Tibial nerve (tissue), 4 donors: ENCODE results near the gene PLCG2. TPM values are rescaled to one million over a fixed set of nuclear protein-coding genes. Genes with fewer than 3 reads are reported as not detected.
A peak's percentile ranks its signal among the peaks of the same experiment; 100 is the strongest.

ENCODE experiments used
- DNase-seq, 2 donors: peaks; one replicate each; pipeline ENCODE4 v3.0.0-alpha.2; 2019; ENCODE audit warnings: low spot score in 2 of 2
- H3K27ac ChIP-seq, 4 donors: fragments of 200-600 bp; sonication (generic) in 3 of 4; one replicate each; pipeline ENCODE4 v1.5.1; 2017 to 2019; ENCODE audit warnings: mild to moderate bottlenecking in 1 of 4
- H3K27me3 ChIP-seq, 2 donors: fragments of 200-600 bp; sonication (generic) in 1 of 2; one replicate each; pipeline versions ENCODE4 v1.5.1 to v1.6.0; 2017 to 2019
- H3K36me3 ChIP-seq, 3 donors: fragments of 200-600 bp; sonication (generic); one replicate each; pipeline ENCODE4 v1.5.1; 2018 to 2019
- H3K4me1 ChIP-seq, 4 donors: fragments of 200-600 bp; sonication (generic) in 3 of 4; one replicate each; pipeline ENCODE4 v1.5.1; 2017 to 2019
- H3K4me3 ChIP-seq, 4 donors: fragments of 200-600 bp; sonication (generic) in 3 of 4; one replicate each; pipeline ENCODE4 v1.5.1; 2017 to 2019; ENCODE audit warnings: mild to moderate bottlenecking in 1 of 4, moderate library complexity in 1 of 4
- H3K9me3 ChIP-seq, 4 donors: fragments of 200-600 bp; sonication (generic) in 3 of 4; one replicate each; pipeline ENCODE4 v1.5.1; 2017 to 2019
- EP300 ChIP-seq, 2 donors: sonication (generic); formaldehyde crosslinking; IDR thresholded peaks; one replicate each; pipeline ENCODE4 v1.6.1; 2017; ENCODE audit warnings: antibody characterized with exemption in 2 of 2, mild to moderate bottlenecking in 1 of 2
- POLR2A ChIP-seq, 2 donors: fragments of 450-650 bp; IDR thresholded peaks; one replicate each; pipeline ENCODE4 v1.6.1; 2017; ENCODE audit warnings: antibody characterized with exemption in 2 of 2, mild to moderate bottlenecking in 2 of 2, moderate library complexity in 2 of 2
- WGBS, 2 donors: methylation state at CpG; one replicate each; pipeline ENCODE4 v1.1.5; 2018; 5-methylcytosine and 5-hydroxymethylcytosine counted together
- total RNA-seq, 4 donors: library from RNA; depleted of rRNA; stranded (reverse); fragments of >200 nt; gene quantifications; one replicate each; pipeline ENCODE4 v1.1.0, GENCODE V29; 2016
- TF ChIP-seq, protein P1 (sequence below), 5 experiments: fragments of 200-600 bp in 3 of 5; fragments of 450-650 bp in 2 of 5; sonication (generic) in 3 of 5; IDR thresholded peaks; one replicate each; pipeline ENCODE4 v1.5.1; 2016 to 2019; ENCODE audit warnings: antibody characterized with exemption in 5 of 5, mild to moderate bottlenecking in 3 of 5, moderate library complexity in 2 of 5

PLCG2 gene
- total RNA-seq, 4 donors from 2014 or later: 13.0 to 28.5 (median 18.9) TPM

DNA sequence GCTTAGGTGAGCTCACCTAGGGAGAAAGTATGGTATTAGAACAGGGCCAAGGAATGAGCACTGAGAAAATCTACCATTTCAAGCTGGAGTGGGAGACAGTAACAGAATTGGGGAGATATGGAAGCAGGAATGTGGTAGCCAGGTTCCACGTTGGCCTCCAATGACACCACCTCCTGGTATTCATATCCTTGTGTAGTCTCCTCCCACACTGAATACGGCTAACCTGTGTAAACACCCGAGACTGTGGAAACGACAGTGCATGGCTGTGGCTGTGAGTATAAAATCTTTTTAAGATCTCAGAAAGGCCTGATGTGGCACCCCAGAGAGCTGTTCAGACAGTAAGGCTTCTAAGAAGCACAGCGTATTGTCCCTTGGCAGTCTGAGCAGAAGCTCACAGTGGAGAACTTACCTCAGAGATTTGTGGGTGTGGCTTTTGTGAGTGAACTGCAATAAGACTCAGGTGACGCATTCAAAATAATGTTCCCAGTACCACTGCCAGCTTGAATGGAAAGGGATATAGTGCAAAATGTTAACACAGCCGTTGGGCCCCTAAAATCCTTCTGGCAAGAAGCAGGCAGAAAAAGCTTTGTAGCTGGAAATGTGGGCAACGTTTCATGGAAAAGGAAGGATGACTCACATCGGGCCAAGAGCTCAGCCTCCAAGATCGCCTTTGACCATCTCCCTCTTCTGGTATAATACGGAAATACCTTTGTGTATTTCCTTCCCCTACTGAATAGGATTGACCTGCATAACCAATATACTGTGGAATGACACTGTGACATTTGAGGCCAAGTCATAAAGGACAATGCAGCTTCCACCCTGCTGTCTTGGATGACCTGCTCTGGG is 217.8 kb downstream of the PLCG2 start:
- Histone ChIP-seq H3K9me3 (no peaks in the 10 kb centered on the region), H3K27ac (peak overlapping the region in 1 of 4 donors; percentile 36), H3K27me3 (no peaks in the 10 kb centered on the region), H3K36me3 (no peaks in the 10 kb centered on the region), H3K4me3 (no peak overlapping the region), H3K4me1 (peaks cover 0 to 17% (median 2%) of the 10 kb centered on the region in 4 donors)
- TF ChIP-seq, protein P1, sequence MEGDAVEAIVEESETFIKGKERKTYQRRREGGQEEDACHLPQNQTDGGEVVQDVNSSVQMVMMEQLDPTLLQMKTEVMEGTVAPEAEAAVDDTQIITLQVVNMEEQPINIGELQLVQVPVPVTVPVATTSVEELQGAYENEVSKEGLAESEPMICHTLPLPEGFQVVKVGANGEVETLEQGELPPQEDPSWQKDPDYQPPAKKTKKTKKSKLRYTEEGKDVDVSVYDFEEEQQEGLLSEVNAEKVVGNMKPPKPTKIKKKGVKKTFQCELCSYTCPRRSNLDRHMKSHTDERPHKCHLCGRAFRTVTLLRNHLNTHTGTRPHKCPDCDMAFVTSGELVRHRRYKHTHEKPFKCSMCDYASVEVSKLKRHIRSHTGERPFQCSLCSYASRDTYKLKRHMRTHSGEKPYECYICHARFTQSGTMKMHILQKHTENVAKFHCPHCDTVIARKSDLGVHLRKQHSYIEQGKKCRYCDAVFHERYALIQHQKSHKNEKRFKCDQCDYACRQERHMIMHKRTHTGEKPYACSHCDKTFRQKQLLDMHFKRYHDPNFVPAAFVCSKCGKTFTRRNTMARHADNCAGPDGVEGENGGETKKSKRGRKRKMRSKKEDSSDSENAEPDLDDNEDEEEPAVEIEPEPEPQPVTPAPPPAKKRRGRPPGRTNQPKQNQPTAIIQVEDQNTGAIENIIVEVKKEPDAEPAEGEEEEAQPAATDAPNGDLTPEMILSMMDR (IDR thresholded peaks at IDR 0.05): peak in 1 of 5 experiments; percentile 12
- no peak for TF ChIP-seq POLR2A (IDR thresholded peaks at IDR 0.05)
- no peak for TF ChIP-seq EP300 (IDR thresholded peaks at IDR 0.05)
- no peak for DNase-seq
- 56 to 59% methylated on average over 11 of the region's 11 CpGs for WGBS, 2 donors

DNA sequence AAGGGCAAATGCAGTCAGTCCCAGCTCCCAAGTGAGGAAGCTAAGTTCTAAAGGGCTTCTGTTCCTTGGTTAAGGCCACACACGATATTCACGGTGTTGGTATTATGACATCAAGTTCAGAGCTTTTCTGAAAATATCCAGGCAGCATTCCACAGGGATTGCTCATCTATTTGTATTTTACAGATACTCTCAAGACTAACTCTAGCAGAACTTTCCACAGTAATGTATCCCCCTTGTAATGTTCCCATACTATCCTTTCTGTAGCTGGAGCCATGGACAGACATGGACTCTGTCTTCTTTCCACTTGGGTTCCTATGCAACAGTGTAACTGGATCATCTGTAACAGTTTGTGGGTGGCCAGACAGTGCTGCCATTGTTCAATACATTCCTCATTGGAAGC is 218.6 kb downstream of the PLCG2 start:
- 19 to 31% methylated on average over 2 of the region's 2 CpGs for WGBS, 2 donors
- DNase-seq: peak in 1 of 2 donors; percentile 14

DNA sequence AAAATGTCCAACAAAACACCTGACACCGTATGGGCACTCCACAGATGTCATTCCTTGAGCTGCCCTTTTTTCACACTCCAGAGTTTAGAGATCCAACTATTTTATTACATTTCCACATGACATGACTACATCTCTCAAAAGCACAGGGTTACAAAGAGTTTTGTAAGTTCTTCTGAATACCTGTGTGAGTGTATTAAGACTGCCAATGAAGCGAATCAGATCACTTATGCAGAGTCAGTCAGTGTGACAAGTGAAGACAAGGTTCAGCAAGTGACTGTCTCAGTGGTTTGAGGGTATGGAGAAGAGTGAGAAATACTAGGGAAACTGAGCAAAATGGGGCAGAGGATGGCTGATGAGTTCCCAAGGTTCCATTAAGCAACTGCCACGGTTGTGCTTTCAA is 223.7 kb downstream of the PLCG2 start:
- Histone ChIP-seq H3K4me1 (peaks cover 0 to 5% (median 0%) of the 10 kb centered on the region in 4 donors), H3K27ac (no peak overlapping the region), H3K9me3 (no peaks in the 10 kb centered on the region), H3K27me3 (no peaks in the 10 kb centered on the region), H3K36me3 (no peaks in the 10 kb centered on the region), H3K4me3 (no peak overlapping the region)
- TF ChIP-seq POLR2A (IDR thresholded peaks at IDR 0.05) (no peak), EP300 (IDR thresholded peaks at IDR 0.05) (no peak)
- TF ChIP-seq, protein P1 (IDR thresholded peaks at IDR 0.05): no peak
- WGBS, 2 donors: 76 to 80% methylated on average over 3 of the region's 3 CpGs
- DNase-seq: no peak

More for the DNA sequence above, 218.6 kb downstream of the PLCG2 start:
- Histone ChIP-seq H3K27ac (peak overlapping the region in 1 of 4 donors; percentile 36), H3K9me3 (no peaks in the 10 kb centered on the region), H3K4me1 (peaks cover 0 to 17% (median 2%) of the 10 kb centered on the region in 4 donors), H3K36me3 (no peaks in the 10 kb centered on the region), H3K27me3 (no peaks in the 10 kb centered on the region), H3K4me3 (no peak overlapping the region)
- TF ChIP-seq POLR2A (IDR thresholded peaks at IDR 0.05) (no peak), EP300 (IDR thresholded peaks at IDR 0.05) (no peak)
- TF ChIP-seq, protein P1 (IDR thresholded peaks at IDR 0.05): no peak

GRCh38 chr16:82004601-82005000 is 225.5 kb downstream of the PLCG2 start:
- WGBS, 2 donors: 86 to 87% methylated on average over 5 of the region's 5 CpGs
- TF ChIP-seq, protein P1 (IDR thresholded peaks at IDR 0.05): no peak
- TF ChIP-seq POLR2A (IDR thresholded peaks at IDR 0.05): no peak
- TF ChIP-seq EP300 (IDR thresholded peaks at IDR 0.05): no peak
- H3K4me3 ChIP-seq: no peak overlapping the region
- DNase-seq: no peak
- H3K4me1 ChIP-seq: no peaks in the 10 kb centered on the region
- no peaks in the 10 kb centered on the region for H3K36me3 ChIP-seq
- H3K9me3 ChIP-seq: peaks cover 0 to 13% (median 0%) of the 10 kb centered on the region in 4 donors
- no peak overlapping the region for H3K27ac ChIP-seq
- no peaks in the 10 kb centered on the region for H3K27me3 ChIP-seq
